DLD1 (cell line): ENCODE measurements around the gene SLC49A3.
"Not testable (repeated sequence)": the region's sequence is repeated elsewhere in the genome, so short reads cannot be mapped to it uniquely, and the experiment has no call there.

Experiments used
- in situ Hi-C: cut with HindIII; loops from 2 replicates; pipeline ENCODE4 v1.10.0; 2017; ENCODE audit warnings: low sequenced_read_pairs

The SLC49A3 gene

GRCh38 chr4:722169-722725, 33.3 kb upstream of the SLC49A3 start:
- in situ Hi-C loops = no loop called here

- in situ Hi-C loops = no loop called here
These were observed 32.6 kb upstream of the SLC49A3 start for GRCh38 chr4:721261-722168.

- in situ Hi-C loops = no loop called here
These were observed 31.3 kb upstream of the SLC49A3 start for GRCh38 chr4:720111-720860.

GRCh38 chr4:718460-718859, 29.5 kb upstream of the SLC49A3 start:
- in situ Hi-C loops = no loop called here

- in situ Hi-C loops = no loop called here
These were observed 28.8 kb upstream of the SLC49A3 start for GRCh38 chr4:717601-718320.

GRCh38 chr4:714087-714486, 25.1 kb upstream of the SLC49A3 start:
- in situ Hi-C loops = no loop called here

- in situ Hi-C loops = no loop called here
These were observed 24.1 kb upstream of the SLC49A3 start for GRCh38 chr4:712916-713632.

- in situ Hi-C loops = no loop called here
These were observed 23.1 kb upstream of the SLC49A3 start for GRCh38 chr4:712093-712492.

- in situ Hi-C loops = no loop called here
These were observed 22.0 kb upstream of the SLC49A3 start for GRCh38 chr4:710916-711315.

- in situ Hi-C loops = no loop called here
These were observed 21.2 kb upstream of the SLC49A3 start for GRCh38 chr4:710116-710515.

GRCh38 chr4:709348-709747, 20.4 kb upstream of the SLC49A3 start:
- in situ Hi-C loops = no loop called here

- in situ Hi-C loops = no loop called here
These were observed 19.6 kb upstream of the SLC49A3 start for GRCh38 chr4:708631-708933.

GRCh38 chr4:707929-708630, 19.1 kb upstream of the SLC49A3 start:
- in situ Hi-C loops = no loop called here

- in situ Hi-C loops = no loop called here
These were observed 18.1 kb upstream of the SLC49A3 start for GRCh38 chr4:706834-707598.

- in situ Hi-C loops = not testable (repeated sequence)
These were observed 17.2 kb upstream of the SLC49A3 start for GRCh38 chr4:706083-706633.

- in situ Hi-C loops = no loop called here
These were observed 16.5 kb upstream of the SLC49A3 start, which contains the start of gene PCGF3 for GRCh38 chr4:705278-706082. Gene PCGF3 (plus strand): TSS chr4:705832. CDS start chr4:733681, 27,849 bp downstream.

- in situ Hi-C loops = no loop called here
These were observed 16.0 kb upstream of the SLC49A3 start for GRCh38 chr4:704971-705277.

- in situ Hi-C loops = no loop called here
These were observed 15.4 kb upstream of the SLC49A3 start for GRCh38 chr4:704198-704891.
